Testis (tissue), 2 donors: Measurements from ENCODE around the gene SHROOM2.

Experiments
- POLR2A ChIP-seq: fragments of 450-650 bp; IDR thresholded peaks from one replicate; pipeline ENCODE4 v1.6.1; 2017; ENCODE audit warnings: antibody characterized with exemption, mild to moderate bottlenecking, moderate library complexity
- TF ChIP-seq, protein P1 (sequence below), 3 experiments: fragments of 450-650 bp in 2 of 3; fragments of 200-600 bp in 1 of 3; sonication (generic) in 1 of 3; IDR thresholded peaks; one replicate each; pipeline ENCODE4 v1.5.1; 2016 to 2019; ENCODE audit warnings: antibody characterized with exemption in 3 of 3, mild to moderate bottlenecking in 2 of 3, moderate library complexity in 1 of 3

DNA sequence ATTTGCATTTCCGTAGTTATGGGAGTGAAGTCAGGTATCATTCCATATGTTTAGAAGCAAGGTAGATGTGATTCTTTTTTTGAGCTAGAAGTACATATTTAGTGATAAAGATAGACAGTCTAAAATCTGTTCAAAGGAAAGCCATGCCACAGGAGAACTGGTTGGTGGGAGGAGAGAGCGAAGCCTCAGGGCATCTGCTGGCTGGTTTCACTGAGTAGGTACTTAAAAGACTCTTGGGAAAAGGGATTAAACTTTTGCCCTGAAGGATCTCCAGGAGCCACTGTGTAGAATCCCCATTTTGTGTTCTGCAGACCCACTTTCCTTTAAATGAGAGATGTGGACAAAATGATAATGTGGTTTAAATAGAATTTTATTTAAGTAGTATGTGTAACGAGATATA lies 89.6 kb downstream of the SHROOM2 start:
- TF ChIP-seq POLR2A = no peak
- TF ChIP-seq, protein P1, sequence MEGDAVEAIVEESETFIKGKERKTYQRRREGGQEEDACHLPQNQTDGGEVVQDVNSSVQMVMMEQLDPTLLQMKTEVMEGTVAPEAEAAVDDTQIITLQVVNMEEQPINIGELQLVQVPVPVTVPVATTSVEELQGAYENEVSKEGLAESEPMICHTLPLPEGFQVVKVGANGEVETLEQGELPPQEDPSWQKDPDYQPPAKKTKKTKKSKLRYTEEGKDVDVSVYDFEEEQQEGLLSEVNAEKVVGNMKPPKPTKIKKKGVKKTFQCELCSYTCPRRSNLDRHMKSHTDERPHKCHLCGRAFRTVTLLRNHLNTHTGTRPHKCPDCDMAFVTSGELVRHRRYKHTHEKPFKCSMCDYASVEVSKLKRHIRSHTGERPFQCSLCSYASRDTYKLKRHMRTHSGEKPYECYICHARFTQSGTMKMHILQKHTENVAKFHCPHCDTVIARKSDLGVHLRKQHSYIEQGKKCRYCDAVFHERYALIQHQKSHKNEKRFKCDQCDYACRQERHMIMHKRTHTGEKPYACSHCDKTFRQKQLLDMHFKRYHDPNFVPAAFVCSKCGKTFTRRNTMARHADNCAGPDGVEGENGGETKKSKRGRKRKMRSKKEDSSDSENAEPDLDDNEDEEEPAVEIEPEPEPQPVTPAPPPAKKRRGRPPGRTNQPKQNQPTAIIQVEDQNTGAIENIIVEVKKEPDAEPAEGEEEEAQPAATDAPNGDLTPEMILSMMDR (IDR thresholded peaks at IDR 0.05) = no peak
